ENCODE results near the gene CERT1.

CERT1 gene

DNA sequence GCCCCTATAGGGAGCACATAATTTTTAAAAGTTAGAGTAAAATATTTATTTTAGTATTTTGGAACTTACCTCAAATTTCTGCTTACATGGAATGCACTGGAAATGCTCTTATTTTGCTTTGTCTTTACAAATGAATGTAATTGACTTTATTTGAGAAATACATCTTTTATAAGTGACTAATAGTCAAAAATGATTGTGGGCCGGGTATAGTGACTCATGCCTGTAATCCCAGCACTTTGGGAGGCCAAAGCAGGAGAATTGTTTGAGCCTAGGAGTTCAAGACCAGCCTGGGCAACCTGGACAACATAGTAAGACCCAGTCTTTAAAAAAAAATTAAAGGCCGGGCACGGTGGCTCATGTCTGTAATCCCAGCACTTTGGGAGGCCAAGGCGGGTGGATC lies 168.6 kb downstream of the CERT1 start:
- no peak overlapping the region for H2AFZ ChIP-seq (ENCODE audit: low read length)
- peaks cover 97% of the 10 kb centered on the region for H4K20me1 ChIP-seq (ENCODE audit: insufficient read depth, low read length, poor library complexity, severe bottlenecking)
- peak overlapping the region; percentile 85 for H3K4me3 ChIP-seq (ENCODE audit: low read length, poor library complexity, severe bottlenecking)
- H3K36me3 ChIP-seq (ENCODE audit: insufficient read depth, low read length) = peaks cover 50% of the 10 kb centered on the region
- no peaks in the 10 kb centered on the region for H3K9me3 ChIP-seq (ENCODE audit: insufficient read depth, low read depth, low read length)
- H3K79me2 ChIP-seq (ENCODE audit: insufficient read depth, low read length) = peaks cover 100% of the 10 kb centered on the region
- H3K9me2 ChIP-seq (replicated peaks; ENCODE audit: low read depth, low read length) = no peaks in the 10 kb centered on the region
- peak overlapping the region; percentile 57 for H3K9ac ChIP-seq (ENCODE audit: low read depth, low read length, poor library complexity, severe bottlenecking)
- H3K27me3 ChIP-seq (ENCODE audit: insufficient read depth, low read length, poor library complexity, severe bottlenecking) = no peaks in the 10 kb centered on the region
- peaks cover 47% of the 10 kb centered on the region for H3K4me1 ChIP-seq (ENCODE audit: insufficient read depth, low read length, poor library complexity, severe bottlenecking)
- H3F3A ChIP-seq (ENCODE audit: low read depth) = no peaks in the 10 kb centered on the region
- peak overlapping the region; percentile 98 for H3K4me2 ChIP-seq (ENCODE audit: low read depth, low read length, poor library complexity, severe bottlenecking)
- TF ChIP-seq, protein P1, sequence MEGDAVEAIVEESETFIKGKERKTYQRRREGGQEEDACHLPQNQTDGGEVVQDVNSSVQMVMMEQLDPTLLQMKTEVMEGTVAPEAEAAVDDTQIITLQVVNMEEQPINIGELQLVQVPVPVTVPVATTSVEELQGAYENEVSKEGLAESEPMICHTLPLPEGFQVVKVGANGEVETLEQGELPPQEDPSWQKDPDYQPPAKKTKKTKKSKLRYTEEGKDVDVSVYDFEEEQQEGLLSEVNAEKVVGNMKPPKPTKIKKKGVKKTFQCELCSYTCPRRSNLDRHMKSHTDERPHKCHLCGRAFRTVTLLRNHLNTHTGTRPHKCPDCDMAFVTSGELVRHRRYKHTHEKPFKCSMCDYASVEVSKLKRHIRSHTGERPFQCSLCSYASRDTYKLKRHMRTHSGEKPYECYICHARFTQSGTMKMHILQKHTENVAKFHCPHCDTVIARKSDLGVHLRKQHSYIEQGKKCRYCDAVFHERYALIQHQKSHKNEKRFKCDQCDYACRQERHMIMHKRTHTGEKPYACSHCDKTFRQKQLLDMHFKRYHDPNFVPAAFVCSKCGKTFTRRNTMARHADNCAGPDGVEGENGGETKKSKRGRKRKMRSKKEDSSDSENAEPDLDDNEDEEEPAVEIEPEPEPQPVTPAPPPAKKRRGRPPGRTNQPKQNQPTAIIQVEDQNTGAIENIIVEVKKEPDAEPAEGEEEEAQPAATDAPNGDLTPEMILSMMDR (conservative IDR thresholded peaks at IDR 0.05; ENCODE audit: low read length) = no peak
- TF ChIP-seq EZH2phosphoT487 (IDR thresholded peaks at IDR 0.05; ENCODE audit: borderline replicate concordance) = no peak

DNA sequence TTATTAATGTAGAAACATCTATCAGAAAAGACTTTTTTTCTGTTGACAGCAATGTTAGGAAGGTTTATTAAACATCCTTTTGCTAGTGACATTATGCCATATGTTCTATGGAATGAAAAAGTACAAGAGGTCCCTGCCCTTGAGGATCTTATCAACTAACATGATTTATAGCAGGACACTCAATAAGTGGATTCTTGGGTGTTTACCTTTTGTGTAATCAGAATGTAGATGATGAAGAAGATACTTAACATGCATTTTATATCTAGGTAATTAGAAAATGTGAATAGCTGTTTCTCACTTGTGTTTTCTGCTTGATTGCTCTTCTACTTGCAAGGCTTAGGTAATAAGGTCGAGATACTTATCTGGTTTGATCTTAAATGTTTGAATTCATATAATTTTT lies 169.5 kb downstream of the CERT1 start:
- H3K79me2 ChIP-seq (ENCODE audit: insufficient read depth, low read length) = peaks cover 99% of the 10 kb centered on the region
- H4K20me1 ChIP-seq (ENCODE audit: insufficient read depth, low read length, poor library complexity, severe bottlenecking) = peaks cover 94% of the 10 kb centered on the region
- TF ChIP-seq, protein P1 (conservative IDR thresholded peaks at IDR 0.05; ENCODE audit: low read length) = no peak
- TF ChIP-seq EZH2phosphoT487 (IDR thresholded peaks at IDR 0.05; ENCODE audit: borderline replicate concordance) = no peak
- no peak overlapping the region for H2AFZ ChIP-seq (ENCODE audit: low read length)
- no peaks in the 10 kb centered on the region for H3K27me3 ChIP-seq (ENCODE audit: insufficient read depth, low read length, poor library complexity, severe bottlenecking)
- H3K4me3 ChIP-seq (ENCODE audit: low read length, poor library complexity, severe bottlenecking) = peak overlapping the region; percentile 85
- peaks cover 41% of the 10 kb centered on the region for H3K4me1 ChIP-seq (ENCODE audit: insufficient read depth, low read length, poor library complexity, severe bottlenecking)
- peak overlapping the region; percentile 98 for H3K4me2 ChIP-seq (ENCODE audit: low read depth, low read length, poor library complexity, severe bottlenecking)
- no peaks in the 10 kb centered on the region for H3F3A ChIP-seq (ENCODE audit: low read depth)
- no peaks in the 10 kb centered on the region for H3K9me2 ChIP-seq (replicated peaks; ENCODE audit: low read depth, low read length)
- no peaks in the 10 kb centered on the region for H3K9me3 ChIP-seq (ENCODE audit: insufficient read depth, low read depth, low read length)
- H3K9ac ChIP-seq (ENCODE audit: low read depth, low read length, poor library complexity, severe bottlenecking) = peak overlapping the region; percentile 57
- peaks cover 41% of the 10 kb centered on the region for H3K36me3 ChIP-seq (ENCODE audit: insufficient read depth, low read length)

DNA sequence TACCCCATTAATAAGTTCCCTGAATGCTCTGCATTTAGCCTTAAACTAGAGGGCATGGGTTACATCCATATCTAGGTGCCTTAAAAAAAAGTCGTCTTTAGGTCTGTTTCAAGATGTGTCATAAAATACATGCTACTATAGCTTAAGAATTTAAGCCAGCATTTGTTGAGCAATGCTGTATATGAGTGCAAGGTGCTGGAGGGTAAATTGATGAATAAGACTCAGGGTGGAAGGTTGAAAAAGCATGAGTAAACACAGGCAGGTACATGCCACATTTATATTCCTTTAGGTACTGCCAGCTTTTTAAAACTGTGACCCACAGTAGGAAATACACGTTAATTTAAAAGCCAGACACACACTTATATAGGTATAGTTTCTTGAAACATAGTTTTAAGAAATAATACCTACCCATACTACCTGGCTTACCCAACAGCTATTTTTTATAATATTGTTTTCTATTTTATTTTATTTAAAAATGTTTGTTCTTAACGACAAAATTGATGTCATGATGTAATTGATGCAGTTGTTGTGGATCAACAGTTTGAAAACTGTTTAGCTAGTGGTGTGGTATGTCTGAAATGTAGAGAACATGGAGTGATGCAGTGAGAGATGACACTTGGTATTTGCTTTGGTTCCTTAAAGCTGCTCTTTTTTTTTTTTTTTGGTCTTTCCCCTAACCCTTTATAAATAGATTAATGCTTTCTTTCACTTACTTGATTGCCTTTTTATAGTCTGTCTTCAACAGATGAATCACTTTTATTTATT lies 170.5 kb downstream of the CERT1 start:
- no peaks in the 10 kb centered on the region for H3K9me2 ChIP-seq (replicated peaks; ENCODE audit: low read depth, low read length)
- peaks cover 47% of the 10 kb centered on the region for H3K4me1 ChIP-seq (ENCODE audit: insufficient read depth, low read length, poor library complexity, severe bottlenecking)
- H3K27me3 ChIP-seq (ENCODE audit: insufficient read depth, low read length, poor library complexity, severe bottlenecking) = no peaks in the 10 kb centered on the region
- H2AFZ ChIP-seq (ENCODE audit: low read length) = no peak overlapping the region
- peak overlapping the region; percentile 85 for H3K4me3 ChIP-seq (ENCODE audit: low read length, poor library complexity, severe bottlenecking)
- H4K20me1 ChIP-seq (ENCODE audit: insufficient read depth, low read length, poor library complexity, severe bottlenecking) = peaks cover 86% of the 10 kb centered on the region
- peak overlapping the region; percentile 98 for H3K4me2 ChIP-seq (ENCODE audit: low read depth, low read length, poor library complexity, severe bottlenecking)
- no peaks in the 10 kb centered on the region for H3F3A ChIP-seq (ENCODE audit: low read depth)
- H3K79me2 ChIP-seq (ENCODE audit: insufficient read depth, low read length) = peaks cover 88% of the 10 kb centered on the region
- no peak for TF ChIP-seq EZH2phosphoT487 (IDR thresholded peaks at IDR 0.05; ENCODE audit: borderline replicate concordance)
- TF ChIP-seq, protein P1 (conservative IDR thresholded peaks at IDR 0.05; ENCODE audit: low read length) = no peak
- peaks cover 31% of the 10 kb centered on the region for H3K36me3 ChIP-seq (ENCODE audit: insufficient read depth, low read length)
- H3K9ac ChIP-seq (ENCODE audit: low read depth, low read length, poor library complexity, severe bottlenecking) = peak overlapping the region; percentile 98
- no peaks in the 10 kb centered on the region for H3K9me3 ChIP-seq (ENCODE audit: insufficient read depth, low read depth, low read length)
